Epithelial cell of alveolus of lung (primary cell): ENCODE data around the gene SMG5. TPM values are rescaled to one million over a fixed set of nuclear protein-coding genes. Genes with fewer than 3 reads are reported as not detected.

Experiments
- total RNA-seq: library from RNA; depleted of rRNA; stranded (reverse); fragments of >200 nt; gene quantifications from 2 replicates; pipeline ENCODE4 v1.2.1, GENCODE V29; 2015

The SMG5 gene, protein sequence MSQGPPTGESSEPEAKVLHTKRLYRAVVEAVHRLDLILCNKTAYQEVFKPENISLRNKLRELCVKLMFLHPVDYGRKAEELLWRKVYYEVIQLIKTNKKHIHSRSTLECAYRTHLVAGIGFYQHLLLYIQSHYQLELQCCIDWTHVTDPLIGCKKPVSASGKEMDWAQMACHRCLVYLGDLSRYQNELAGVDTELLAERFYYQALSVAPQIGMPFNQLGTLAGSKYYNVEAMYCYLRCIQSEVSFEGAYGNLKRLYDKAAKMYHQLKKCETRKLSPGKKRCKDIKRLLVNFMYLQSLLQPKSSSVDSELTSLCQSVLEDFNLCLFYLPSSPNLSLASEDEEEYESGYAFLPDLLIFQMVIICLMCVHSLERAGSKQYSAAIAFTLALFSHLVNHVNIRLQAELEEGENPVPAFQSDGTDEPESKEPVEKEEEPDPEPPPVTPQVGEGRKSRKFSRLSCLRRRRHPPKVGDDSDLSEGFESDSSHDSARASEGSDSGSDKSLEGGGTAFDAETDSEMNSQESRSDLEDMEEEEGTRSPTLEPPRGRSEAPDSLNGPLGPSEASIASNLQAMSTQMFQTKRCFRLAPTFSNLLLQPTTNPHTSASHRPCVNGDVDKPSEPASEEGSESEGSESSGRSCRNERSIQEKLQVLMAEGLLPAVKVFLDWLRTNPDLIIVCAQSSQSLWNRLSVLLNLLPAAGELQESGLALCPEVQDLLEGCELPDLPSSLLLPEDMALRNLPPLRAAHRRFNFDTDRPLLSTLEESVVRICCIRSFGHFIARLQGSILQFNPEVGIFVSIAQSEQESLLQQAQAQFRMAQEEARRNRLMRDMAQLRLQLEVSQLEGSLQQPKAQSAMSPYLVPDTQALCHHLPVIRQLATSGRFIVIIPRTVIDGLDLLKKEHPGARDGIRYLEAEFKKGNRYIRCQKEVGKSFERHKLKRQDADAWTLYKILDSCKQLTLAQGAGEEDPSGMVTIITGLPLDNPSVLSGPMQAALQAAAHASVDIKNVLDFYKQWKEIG
- total RNA-seq = 36.1 and 46.6 TPM in 2 replicates

DNA sequence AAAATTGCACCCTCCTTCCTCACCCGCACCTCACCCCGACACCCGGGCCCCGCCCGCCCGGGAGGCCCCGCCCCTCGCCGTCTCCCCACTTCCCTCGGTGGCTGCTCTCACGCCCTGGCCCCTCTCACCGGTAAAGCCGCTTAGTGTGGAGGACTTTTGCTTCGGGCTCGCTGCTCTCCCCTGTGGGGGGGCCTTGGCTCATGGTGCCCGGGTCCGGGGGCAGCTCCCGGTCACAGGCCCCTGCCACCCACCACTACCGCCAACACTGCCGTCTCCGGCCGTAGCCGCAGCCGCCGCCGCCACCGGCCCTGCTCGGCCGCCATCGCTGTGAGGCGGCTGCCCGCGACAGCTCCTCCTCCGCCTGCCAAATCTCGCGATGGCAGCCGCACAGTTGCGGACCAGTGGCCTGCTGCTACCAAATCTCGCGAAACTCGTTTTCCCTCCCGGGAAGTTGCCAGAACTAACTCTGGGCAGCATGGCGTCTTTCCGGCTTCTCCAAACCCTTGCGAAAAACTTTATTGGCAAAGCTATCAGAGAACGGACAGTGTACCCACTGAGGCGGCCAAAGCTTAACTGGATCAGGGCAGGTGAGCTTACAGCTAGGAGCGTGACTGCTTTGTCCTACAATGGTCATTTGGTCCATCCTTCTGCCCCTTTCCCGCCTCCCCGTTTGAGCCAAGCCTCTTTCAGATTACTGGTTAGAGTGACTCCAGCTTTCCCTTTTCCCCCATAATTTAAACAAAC, at the start of gene SMG5:
TSS of gene SMG5 (minus strand) at position 347 of the 744 bp plus-strand sequence. CDS start at position 202, 145 bp downstream.

DNA sequence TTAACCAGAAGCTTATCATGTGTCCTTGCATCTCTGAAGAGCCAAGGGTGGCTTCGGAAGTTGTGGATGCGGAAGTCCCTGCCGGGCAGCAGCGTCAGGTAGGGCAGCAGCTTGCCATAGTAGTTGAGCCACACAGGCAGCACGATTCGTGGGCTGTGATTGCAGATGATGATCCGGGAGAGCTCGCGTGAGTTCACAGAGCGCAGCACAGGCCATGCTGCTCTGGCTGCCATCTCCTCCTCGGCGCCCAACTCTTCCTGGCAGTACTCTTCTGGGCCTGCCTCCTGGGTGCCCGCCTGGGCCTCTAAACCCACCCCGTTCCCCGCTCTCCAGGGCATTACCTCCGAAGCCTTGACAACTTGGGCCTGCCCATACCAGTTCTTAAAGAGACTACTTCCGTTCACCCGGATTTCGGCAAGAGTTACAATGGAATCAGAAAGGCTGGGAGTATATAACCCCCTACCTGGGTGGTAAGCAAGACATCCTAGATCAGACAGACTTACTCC, 16.3 kb upstream of the SMG5 start, which contains the start of gene VHLL:
TSS of gene VHLL (minus strand) at position 456 of the 506 bp plus-strand sequence. CDS start at position 338, 118 bp downstream.

DNA sequence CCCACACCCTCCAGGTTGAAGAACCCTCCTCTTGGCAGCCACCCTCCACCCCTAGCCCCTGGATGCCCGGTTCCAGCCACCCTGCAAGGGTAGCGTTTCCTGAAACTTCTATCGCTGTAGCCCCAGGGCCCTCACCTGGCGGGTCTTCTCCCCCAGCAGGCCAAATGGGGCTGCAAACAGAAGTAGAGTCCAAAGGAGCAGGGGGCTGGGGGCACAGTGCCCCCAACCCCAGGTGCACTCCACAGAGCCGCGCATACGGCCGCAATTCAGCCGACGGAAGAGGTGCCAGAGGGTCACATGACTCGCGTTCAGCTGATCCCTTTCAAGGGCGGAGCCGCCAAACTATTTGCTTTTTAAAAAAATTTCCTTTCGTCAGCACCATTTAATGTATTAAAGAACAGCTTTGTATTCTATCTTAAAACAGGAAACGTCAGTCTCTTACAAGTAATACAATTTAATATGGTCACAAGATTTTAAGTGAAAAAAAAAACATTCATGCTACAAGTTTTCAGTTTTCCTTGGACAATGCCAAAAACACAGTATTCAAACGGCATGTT, 12.8 kb upstream of the SMG5 start, which contains the start of gene GLMP:
TSS of gene GLMP (minus strand) at position 289 of the 557 bp plus-strand sequence. CDS start at position 255, 34 bp downstream.

DNA sequence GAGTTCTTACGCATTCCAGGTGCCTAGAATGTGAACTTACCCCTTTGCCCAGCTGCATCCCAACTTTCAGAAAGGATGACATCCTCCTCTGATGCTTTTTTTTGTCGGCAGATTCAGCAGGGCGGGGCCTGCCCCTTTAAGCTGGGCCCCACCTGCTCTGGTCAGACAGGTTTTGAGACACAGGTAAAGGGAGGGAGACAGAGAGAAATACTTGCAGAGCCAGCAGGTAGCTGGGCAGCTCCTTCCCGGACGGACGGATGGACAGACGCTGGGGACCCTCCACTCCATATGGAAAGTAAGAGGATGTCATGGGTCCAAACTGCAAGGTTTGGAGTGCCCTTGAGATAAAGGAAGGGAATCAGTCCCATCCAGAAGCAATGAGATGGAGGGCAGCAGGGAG, 1.5 kb upstream of the SMG5 start, which contains the start of gene TMEM79:
TSS of gene TMEM79 (plus strand) at position 214 of the 400 bp plus-strand sequence. CDS start 902 bp downstream, outside the sequence.

DNA sequence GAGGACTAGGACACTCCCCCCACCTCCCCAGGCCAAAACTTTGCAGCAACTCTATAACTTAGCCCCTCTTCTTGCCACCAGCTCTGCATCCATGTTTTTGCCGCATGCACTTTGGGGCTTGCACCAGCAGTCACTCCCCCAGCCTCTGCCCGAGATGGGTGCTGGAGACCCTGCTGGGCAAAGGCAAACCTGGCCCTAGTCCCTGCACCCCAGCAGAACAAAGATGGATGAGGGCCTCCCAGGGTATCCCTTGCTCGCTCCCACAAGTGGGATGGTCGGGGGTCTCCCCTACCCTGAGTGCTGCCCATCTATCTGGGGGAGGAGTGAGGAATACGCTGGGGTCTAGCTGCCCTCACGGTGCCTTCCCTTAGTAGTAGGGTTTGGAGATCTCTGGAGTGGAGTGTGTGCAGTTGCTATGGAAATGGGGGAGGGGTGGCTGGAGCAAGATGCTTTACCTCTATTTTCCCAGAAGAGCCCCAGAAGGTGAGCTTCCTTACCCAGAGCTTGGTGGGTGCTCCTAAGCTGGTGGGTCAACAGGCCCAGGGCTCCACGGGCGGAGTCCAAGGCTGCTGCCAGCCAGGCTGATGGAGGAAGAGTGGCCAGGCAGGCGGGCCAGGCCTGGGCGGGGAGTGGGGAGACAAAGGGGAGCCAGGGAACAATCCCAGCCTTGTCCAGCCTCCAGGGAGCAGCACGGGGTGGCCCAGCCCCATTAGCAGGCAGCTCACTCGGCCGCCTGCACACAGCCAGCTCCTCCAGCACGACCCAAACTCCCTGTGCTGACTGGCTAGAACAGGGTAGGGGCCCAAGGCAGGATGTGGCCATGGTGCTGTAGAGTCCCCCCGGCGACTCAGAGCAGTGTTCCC, 34.9 kb downstream of the SMG5 start, which contains the start of gene PAQR6:
TSS of gene PAQR6 (minus strand) at position 597 of the 863 bp plus-strand sequence. CDS start 1,325 bp downstream, outside the sequence.

DNA sequence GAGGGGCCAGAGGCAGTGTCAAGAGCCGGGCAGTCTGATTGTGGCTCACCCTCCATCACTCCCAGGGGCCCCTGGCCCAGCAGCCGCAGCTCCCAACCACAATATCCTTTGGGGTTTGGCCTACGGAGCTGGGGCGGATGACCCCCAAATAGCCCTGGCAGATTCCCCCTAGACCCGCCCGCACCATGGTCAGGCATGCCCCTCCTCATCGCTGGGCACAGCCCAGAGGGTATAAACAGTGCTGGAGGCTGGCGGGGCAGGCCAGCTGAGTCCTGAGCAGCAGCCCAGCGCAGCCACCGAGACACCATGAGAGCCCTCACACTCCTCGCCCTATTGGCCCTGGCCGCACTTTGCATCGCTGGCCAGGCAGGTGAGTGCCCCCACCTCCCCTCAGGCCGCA, 40.7 kb downstream of the SMG5 start, which contains the start of gene BGLAP:
TSS of gene BGLAP (plus strand) at position 259 of the 400 bp plus-strand sequence. CDS start at position 307, 48 bp downstream.

DNA sequence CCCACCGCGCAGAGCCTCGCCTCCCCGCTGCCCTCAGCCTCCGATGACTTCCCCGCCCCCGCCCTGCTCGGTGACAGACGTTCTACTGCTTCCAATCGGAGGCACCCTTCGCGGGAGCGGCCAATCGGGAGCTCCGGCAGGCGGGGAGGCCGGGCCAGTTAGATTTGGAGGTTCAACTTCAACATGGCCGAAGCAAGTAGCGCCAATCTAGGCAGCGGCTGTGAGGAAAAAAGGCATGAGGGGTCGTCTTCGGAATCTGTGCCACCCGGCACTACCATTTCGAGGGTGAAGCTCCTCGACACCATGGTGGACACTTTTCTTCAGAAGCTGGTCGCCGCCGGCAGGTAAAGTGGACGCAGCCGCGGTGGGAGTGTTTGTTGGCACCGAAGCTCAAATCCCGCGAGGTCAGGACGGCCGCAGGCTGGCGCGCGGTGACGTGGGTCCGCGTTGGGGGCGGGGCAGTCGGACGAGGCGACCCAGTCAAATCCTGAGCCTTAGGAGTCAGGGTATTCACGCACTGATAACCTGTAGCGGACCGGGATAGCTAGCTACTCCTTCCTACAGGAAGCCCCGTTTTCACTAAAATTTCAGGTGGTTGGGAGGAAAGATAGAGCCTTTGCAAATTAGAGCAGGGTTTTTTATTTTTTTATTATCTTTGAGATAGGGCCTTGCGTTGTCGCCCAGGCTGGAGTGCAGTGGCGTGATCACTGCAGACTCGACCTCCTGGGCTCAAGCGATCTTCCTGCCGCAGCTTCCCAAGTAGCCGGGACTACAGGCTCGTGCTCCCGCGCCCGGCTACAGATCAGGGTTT, 69.6 kb downstream of the SMG5 start, which contains the start of gene PMF1:
TSS of gene PMF1 (plus strand) at position 175 of the 811 bp plus-strand sequence. CDS start at position 184, 9 bp downstream.

Other genes with a start within 250 kb of the SMG5 start
- 14.3 and 20.0 TPM in 2 replicates for gene UBQLN4, start 229.0 kb downstream of the SMG5 start, total RNA-seq
- 68.6 and 87.1 TPM in 2 replicates for gene LAMTOR2, start 228.0 kb downstream of the SMG5 start, total RNA-seq
- 0.80 and 3.4 TPM in 2 replicates for gene RAB25, start 221.7 kb downstream of the SMG5 start, total RNA-seq
- 7.0 and 15.8 TPM in 2 replicates for gene MEX3A, start 200.4 kb downstream of the SMG5 start, total RNA-seq
- 439 and 479 TPM in 2 replicates for gene LMNA, start 168.1 kb downstream of the SMG5 start, total RNA-seq
- gene SEMA4A, start 129.2 kb downstream of the SMG5 start, total RNA-seq = 0.65 and 0.88 TPM in 2 replicates
- 11.6 and 15.2 TPM in 2 replicates for gene SLC25A44, start 88.7 kb downstream of the SMG5 start, total RNA-seq
- gene PMF1, start 69.8 kb downstream of the SMG5 start, total RNA-seq = 53.4 and 80.4 TPM in 2 replicates
- gene BGLAP, start 40.6 kb downstream of the SMG5 start, total RNA-seq = 1.2 TPM in 1 of 2 replicates, not detected in the other
- gene PAQR6, start 34.8 kb downstream of the SMG5 start, total RNA-seq = 0.26 and 2.1 TPM in 2 replicates
- gene TMEM79, start 1.5 kb upstream of the SMG5 start, total RNA-seq = 2.5 and 6.6 TPM in 2 replicates
- gene GLMP, start 12.9 kb upstream of the SMG5 start, total RNA-seq = 82.5 and 103 TPM in 2 replicates
- 5.3 TPM in 1 of 2 replicates, not detected in the other for gene VHLL, start 16.5 kb upstream of the SMG5 start, total RNA-seq
- 205 and 349 TPM in 2 replicates for gene CCT3, start 55.5 kb upstream of the SMG5 start, total RNA-seq
- gene TSACC, start 55.7 kb upstream of the SMG5 start, total RNA-seq = 0.65 TPM in 1 of 2 replicates, not detected in the other
- gene RHBG, start 86.4 kb upstream of the SMG5 start, total RNA-seq = not detected in 2 replicates
- gene MEF2D, start 217.9 kb upstream of the SMG5 start, total RNA-seq = 16.9 and 40.0 TPM in 2 replicates